ENCODE results near the gene GRIK3.
"Not testable (repeated sequence)": the region's sequence is repeated elsewhere in the genome, so short reads cannot be mapped to it uniquely, and the experiment has no call there.

The GRIK3 gene

GRCh38 chr1:36941316-36941978 lies 92.9 kb downstream of the GRIK3 start:
- DNase-seq (ENCODE audit: low read depth), result no peak

GRCh38 chr1:36938819-36939218 lies 95.5 kb downstream of the GRIK3 start:
- DNase-seq (ENCODE audit: low read depth), result no peak

GRCh38 chr1:36937371-36937770 lies 96.9 kb downstream of the GRIK3 start:
- no peak for DNase-seq (ENCODE audit: low read depth)

GRCh38 chr1:36934061-36934460 lies 100.3 kb downstream of the GRIK3 start:
- no peak for DNase-seq (ENCODE audit: low read depth)

GRCh38 chr1:36927826-36928225 lies 106.5 kb downstream of the GRIK3 start:
- no peak for DNase-seq (ENCODE audit: low read depth)

- DNase-seq (ENCODE audit: low read depth), result no peak
Measured at GRCh38 chr1:36925251-36925650, 109.1 kb downstream of the GRIK3 start.

- no peak for DNase-seq (ENCODE audit: low read depth)
Measured at GRCh38 chr1:36924282-36924811, 110.0 kb downstream of the GRIK3 start.

GRCh38 chr1:36922593-36923426 lies 111.5 kb downstream of the GRIK3 start:
- DNase-seq (ENCODE audit: low read depth), result no peak

- no peak for DNase-seq (ENCODE audit: low read depth)
Measured at GRCh38 chr1:36922071-36922470, 112.2 kb downstream of the GRIK3 start.

- DNase-seq (ENCODE audit: low read depth), result no peak
Measured at GRCh38 chr1:36920801-36921405, 113.4 kb downstream of the GRIK3 start.

GRCh38 chr1:36920371-36920770 lies 113.9 kb downstream of the GRIK3 start:
- DNase-seq (ENCODE audit: low read depth), result no peak

- no peak for DNase-seq (ENCODE audit: low read depth)
Measured at GRCh38 chr1:36919491-36920145, 114.7 kb downstream of the GRIK3 start.

GRCh38 chr1:36918604-36919003 lies 115.7 kb downstream of the GRIK3 start:
- no peak for DNase-seq (ENCODE audit: low read depth)

GRCh38 chr1:36916542-36916941 lies 117.8 kb downstream of the GRIK3 start:
- DNase-seq (ENCODE audit: low read depth), result not testable (repeated sequence)

GRCh38 chr1:36913484-36914060 lies 120.7 kb downstream of the GRIK3 start:
- DNase-seq (ENCODE audit: low read depth), result no peak

GRCh38 chr1:36913016-36913415 lies 121.3 kb downstream of the GRIK3 start:
- no peak for DNase-seq (ENCODE audit: low read depth)

GRCh38 chr1:36912365-36912865 lies 121.9 kb downstream of the GRIK3 start:
- no peak for DNase-seq (ENCODE audit: low read depth)

GRCh38 chr1:36911561-36912364 lies 122.6 kb downstream of the GRIK3 start:
- no peak for DNase-seq (ENCODE audit: low read depth)

- no peak for DNase-seq (ENCODE audit: low read depth)
Measured at GRCh38 chr1:36910886-36911540, 123.3 kb downstream of the GRIK3 start.
